Cerebellar cortex (tissue), 1 donor: Measurements from ENCODE around the gene CACTIN.
"Not testable (repeated sequence)": the region's sequence is repeated elsewhere in the genome, so short reads cannot be mapped to it uniquely, and the experiment has no call there.

Source experiments
- DNase-seq: peaks from one replicate; pipeline ENCODE4 v3.0.0-alpha.2; 2015; ENCODE audit warnings: low spot score

CACTIN gene

DNA sequence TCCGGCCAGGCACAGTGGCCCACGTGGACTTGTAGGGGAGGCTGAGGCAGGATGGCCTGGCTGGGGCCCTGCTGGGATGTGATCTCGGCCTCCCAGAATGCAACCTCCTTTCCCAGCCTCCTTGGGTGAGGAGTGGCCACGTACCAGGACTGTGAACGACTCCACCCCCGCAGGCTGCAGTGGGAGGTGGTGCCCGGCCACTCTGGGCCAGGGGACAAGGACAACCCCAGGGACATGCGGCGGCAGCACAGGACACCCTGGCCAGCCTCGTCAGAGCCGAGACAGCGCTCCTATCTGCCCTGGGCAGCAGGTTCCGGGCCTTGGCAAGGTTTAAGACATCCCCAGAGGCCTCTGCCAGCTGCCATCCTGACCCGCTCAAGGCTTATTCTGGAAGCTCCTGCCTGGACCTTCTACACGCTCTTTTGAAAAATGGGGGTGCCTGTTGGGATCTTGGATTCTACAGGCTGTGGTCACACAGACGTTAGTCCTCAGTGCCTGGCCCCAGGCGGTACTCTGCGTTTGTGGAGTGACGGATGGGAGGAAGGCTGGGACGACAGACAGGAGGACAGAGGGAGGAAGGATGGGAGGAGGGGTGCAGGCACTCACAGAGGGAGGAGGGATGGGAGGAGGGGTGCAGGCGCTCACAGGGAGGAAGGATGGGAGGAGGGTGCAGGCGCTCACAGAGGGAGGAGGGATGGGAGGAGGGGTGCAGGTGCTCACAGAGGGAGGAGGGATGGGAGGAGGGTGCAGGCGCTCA lies 19.9 kb upstream of the CACTIN start:
- DNase-seq, result no peak

DNA sequence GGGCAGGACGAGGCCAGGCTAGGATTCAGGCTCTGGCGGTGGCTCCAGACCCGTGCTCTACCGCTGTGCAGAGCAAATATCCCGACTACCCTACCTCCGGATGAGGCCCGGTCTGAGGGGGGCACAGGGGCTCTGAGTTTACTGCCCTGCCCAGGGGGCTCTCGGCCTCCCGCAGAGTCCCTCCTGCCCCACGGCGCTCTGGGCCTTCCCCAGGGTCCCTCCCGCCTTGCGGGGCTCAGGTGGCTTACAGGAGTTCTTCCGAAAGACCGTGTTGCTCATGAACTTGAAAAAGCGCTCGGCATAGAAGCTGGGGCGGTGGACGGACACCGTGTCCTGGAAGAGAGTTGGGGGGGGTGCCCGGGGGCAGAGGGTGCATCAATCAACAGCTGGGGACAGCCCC lies 19.1 kb upstream of the CACTIN start:
- DNase-seq, result no peak

DNA sequence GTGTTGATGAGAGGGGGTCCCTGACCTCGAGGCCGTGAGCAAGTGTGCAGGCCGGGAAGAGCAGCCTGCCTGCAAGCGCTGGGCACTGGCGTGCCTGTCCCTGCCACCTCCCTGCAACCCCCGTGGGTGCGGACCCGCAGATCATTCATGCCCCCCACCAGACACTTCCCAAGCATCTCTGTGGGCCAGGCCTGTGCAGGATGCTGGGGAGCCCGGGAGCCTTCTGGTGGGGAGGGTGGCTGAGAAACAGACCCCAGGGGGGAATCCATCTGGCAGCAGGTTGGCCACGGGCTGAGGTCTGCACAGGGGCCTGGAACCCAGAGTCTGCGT lies 18.4 kb upstream of the CACTIN start:
- DNase-seq, result no peak

DNA sequence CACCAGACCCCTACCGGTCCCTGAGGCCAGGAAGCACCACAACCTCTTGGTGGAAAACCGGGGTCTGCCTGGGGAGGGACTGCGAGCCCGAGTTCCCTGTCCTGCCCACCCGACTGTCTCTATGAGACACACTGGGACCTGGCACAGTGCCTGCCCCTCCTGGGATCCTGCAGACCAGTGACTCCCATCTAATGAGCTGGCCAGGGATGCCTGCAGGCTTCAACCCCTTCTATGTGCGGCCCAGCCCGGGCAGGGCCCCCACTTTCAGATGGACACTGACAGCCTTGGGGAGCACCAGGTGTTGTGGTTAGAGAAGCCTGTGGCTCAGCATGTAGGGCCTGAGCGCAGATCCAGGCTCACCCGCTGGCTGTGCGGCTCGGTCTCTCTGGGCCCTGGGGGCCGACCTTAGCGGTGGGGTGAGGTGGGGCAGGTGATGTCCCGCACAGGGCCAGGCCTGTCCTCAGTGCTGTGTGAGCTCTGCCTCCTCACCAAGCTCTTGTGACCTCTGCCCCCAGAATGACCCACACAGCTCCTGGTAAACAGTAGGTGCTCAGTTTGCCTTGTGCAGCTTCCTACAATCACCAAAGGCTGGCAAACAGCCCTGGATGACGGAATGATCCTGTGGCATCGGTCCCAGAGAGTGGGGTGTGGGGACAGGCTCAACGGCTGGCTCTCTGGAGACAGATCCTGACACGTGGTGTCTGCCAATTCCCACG lies 17.9 kb upstream of the CACTIN start:
- peak; percentile 81 for DNase-seq

DNA sequence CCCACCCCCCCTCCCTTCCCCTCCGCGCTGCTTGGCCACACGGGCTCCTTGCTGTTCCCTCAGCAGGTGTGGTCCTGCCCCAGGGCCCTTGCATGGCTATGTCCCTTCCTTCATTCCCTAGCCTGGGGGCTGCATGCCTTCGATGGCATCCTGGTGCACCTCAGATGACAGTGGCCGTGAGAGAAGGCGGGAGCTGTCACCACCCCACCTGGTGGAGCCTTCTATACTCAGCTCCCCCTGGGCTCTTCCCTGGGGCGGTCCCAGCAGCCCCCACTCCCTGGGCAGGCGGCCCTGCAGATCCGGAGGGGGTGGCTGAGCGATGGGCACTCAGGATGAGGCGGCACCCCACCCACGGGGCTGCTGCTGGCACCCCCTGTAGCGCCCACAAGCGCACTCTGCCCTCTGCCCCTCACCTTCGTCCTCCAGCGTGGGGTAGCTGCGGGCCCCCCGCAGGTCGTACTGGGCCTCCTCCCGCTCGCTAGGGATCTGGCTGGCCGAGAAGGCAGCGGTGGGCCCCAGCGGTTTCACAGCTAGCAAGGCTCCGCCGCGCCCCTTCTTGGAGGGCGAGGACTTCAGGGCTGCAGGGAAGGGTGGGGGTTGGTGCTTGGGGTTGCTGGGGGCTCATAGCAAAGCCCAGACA lies 17.2 kb upstream of the CACTIN start:
- no peak for DNase-seq

DNA sequence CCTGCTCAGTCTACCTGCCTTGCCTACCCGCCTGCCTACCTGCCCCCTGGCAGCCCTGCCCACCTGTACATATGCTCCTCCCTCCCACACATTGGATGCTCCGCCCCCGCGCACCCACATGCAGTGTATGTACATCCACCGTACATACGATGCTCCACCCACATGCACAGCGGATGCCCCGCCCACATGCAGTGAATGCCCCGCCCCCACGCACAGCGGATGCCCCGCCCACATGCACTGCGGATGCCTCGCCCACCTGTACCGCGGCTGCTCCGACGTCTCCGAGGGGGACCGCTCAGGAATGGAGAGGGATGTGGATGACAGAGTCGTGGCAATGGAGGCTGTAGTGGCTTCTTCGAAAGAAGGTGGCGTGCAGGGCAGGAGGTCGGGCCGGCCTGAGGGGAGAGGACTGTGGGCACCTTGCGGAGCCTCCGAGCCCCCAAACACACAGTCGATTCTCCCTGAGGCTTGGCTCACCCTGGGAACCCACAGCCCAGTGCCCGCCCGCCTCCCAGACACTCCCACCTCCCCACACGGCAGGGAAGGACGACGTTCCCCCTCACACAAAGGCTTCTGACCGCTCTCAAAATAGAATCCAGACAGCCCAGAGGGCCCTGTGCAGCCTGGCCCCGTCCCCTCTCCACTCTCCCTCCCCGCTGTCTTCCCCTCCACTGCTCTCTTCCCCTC lies 16.5 kb upstream of the CACTIN start:
- no peak for DNase-seq

DNA sequence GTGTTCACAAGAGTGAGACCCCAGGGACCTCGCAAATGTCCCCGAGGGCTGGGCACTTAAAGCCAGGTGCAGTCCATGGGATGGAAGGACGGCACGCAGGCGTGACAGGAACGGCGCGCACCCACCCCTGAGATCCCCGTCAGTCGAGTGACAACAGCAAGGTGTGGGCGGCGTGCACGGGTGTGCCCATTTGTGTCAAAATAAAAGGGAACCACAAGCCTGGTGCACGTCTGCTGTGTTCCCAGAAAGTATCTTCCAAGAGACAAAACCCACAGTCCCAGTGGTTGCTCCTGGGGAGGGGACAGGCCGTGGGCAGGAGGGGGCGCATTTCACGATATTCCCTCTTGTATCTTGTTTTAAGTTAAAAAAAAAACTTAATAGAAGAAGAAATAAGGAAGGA lies 15.7 kb upstream of the CACTIN start:
- DNase-seq, result no peak

DNA sequence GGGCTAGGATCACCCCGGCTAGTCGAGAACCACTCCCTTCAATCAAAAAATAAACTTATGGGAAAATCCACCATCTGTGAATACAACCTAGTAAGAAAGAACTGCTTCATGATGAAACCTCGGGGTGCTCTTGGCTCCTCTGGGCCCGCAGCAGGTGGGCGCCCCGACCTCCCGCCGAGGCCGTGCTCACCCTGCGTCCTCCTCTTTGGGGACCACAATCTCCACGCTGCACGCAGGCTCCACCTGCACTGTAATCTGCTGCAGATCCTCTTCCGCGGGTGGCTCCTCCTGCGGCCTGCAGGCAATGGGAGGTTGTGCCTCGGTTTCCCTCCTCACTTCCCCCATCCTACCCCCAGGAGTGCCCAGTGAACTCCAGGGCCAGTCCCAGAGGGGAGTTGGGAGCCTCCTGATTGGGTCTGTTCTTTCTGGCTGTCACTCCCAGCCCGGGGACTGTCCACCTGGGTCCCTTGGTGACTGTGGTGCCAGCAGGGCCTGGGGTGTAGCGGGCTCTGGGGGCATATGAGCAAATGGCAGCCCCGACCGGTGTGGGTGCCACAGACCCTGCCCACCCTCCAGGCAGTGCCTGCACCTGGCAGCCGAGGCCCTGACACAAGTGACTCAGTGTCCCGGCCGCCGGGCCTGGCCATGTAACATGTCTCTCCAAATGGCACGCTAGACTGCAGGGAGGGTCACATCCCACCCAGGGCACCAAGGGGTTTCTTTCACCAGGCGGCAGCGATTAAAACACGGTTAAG lies 15.1 kb upstream of the CACTIN start:
- DNase-seq, result no peak

DNA sequence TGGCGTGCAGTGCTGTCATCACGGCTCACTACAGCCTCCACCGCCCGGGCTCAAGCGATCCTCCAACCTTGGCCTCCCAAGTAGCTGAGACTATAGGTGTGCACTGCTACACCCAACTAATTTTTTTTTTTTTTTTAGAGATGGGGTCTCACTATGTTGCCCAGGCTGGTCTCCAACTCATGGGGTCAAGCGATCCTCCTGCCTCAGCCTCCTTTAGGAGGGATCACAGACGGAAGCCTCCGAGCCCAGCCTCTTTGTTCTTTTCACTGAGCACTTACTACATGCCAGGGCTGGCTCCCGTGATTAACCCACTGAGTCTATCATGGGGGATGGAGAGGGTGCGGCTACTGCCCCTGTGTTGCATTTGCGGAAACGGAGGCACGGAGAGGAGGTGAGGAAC lies 12.9 kb upstream of the CACTIN start:
- DNase-seq, result no peak

DNA sequence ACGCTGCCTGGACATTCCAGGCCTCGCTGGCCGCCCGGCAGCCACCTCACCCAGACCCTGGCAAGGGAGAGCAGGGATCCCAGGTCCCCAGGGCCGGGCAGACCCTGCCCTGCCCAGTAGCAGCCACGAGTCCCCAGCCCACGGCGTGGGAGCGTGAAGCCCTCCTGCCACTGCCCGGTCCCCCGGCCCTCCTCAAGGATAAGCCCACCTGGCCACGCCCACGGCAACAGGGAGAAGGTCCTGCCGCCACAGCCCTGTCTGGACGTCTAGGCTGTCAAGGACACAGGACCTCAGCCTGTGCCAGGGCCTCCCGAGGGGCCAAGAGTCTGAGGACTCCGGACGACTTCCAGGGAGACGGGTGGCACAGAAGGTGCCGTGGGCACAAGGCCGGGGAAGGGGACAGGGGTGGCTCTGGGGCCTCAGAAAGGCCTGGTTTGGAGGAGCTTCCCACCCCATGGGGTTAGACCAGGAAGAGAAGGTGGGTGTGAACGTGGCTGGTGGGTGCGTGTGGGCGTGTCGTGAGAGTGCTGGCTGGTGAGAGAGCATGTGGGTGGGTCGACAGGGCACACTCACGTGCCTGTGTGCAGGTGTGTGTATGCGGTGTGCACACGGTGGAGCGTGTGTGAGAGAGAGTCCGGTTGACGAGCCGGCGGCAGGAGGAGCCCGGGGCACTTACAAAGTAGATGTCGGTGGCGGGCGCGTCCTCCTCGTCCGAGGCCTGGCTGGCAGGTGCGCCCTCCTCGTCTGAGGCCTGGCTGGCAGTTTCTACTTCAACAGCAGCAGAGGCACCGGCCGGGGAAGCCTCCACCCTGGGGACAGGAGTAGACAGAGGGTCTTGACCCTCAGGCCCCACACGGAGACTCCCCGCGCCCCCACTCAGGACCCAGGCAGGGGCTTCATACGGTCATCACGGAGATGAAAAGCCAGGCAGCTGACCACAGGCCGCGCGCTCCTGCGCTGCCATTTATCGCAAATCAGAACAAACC lies 11.9 kb upstream of the CACTIN start:
- no peak for DNase-seq

DNA sequence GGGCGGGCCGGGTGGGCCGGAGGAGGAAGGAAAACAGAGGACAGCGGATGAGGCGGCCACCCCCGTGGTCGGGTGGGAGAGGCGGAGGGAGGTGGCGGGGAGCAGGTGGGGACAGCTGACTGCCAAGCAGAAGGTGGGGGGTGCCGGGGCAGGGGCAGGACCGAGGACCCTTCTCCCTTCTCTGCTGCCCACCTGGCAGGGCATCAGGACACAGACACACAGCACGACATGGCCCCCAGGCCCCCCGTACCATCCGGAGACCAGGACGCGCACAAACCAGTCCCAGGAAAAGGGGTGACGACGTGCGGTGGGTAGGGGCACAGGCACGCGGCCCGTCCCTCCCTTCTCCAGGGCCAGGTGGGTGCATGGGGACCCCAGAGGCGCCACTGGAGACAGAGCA lies 11.0 kb upstream of the CACTIN start:
- no peak for DNase-seq

DNA sequence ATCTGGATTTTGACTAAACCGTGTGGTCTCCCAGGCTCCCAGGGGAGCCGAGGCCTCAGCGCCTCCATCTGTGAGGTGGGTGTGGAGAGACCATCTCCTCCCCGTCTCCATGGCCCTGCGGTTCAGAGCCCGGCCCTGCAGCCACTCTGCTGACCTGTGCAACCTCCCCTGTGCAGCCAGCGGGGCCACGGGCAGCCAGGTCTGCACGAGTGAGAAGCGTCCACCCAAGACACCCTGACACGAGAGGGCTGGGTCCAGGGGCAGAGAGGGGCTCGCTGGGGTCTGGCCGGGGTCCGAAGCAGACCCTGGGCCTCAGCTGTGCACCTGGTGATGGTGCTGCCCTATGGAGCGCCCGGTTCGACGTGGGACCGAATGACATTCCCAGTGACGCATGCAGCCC lies 10.4 kb upstream of the CACTIN start:
- no peak for DNase-seq

DNA sequence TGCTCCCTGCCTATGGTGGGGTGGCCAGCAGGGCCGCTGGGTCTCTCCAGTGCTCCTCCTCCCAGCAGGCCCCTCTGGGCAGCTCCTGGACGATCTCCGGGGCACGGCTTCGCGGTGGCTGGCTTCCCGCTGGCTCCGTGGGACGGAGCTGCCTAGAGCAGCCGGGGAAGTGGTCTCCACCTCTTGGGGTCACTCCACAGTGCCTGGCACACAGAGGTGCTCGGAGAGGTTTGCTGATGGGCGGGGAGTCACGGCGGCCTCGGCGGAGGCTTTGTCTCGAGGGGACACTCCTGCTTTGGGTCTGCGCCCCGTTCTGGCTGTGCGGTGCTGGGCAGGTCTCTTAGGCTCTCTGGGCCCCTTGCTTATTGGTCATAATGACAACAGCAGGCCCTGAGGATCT lies 9.9 kb upstream of the CACTIN start:
- no peak for DNase-seq

DNA sequence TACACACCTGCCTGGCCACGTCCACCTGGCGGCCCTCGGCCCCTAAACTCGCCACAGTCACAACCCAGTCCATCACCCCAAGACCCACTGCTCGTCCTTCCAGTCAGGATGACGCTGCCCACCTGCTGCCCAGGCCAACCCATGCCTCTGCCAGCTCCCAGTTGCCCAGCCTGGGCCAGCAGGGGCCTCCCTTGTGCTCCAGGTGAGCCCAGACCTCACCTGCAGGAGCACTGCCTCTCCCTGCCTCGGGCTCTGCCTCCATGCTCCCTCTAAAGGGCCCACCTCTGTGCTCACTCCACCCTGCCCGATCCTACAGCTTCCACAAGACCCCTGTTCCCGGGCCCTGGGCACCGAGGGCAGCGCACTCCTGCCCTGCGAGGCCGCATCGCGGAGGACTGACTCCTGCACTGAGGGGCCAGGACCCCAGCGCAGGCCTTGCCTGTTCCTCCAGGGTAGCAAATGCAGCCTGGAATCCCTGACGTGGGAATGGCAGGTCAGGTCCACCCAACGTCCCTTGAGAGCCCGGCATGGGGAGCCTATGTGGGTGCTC lies 8.0 kb upstream of the CACTIN start:
- DNase-seq, result no peak

DNA sequence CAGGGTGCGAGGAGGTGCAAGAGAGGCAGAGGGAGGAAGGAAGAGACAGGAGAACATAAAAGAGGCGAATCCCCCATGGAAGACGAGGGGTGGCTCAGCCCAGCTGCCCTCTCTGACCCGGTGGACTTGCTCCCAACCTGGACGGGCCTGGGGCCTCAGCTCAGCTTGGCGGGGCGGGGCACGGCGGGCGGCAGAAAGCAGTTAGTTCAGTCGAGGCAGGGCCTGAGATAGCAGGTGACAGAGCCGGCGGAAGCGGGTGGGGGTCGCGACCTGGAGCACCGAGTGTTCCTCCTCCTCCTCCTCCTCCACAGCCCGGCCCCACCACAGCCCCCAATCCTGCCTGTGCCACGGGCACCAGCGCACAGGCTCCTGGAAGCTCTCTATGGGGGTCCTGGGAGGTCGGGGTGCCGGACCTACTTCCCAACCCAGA lies 7.0 kb upstream of the CACTIN start:
- DNase-seq, result no peak

DNA sequence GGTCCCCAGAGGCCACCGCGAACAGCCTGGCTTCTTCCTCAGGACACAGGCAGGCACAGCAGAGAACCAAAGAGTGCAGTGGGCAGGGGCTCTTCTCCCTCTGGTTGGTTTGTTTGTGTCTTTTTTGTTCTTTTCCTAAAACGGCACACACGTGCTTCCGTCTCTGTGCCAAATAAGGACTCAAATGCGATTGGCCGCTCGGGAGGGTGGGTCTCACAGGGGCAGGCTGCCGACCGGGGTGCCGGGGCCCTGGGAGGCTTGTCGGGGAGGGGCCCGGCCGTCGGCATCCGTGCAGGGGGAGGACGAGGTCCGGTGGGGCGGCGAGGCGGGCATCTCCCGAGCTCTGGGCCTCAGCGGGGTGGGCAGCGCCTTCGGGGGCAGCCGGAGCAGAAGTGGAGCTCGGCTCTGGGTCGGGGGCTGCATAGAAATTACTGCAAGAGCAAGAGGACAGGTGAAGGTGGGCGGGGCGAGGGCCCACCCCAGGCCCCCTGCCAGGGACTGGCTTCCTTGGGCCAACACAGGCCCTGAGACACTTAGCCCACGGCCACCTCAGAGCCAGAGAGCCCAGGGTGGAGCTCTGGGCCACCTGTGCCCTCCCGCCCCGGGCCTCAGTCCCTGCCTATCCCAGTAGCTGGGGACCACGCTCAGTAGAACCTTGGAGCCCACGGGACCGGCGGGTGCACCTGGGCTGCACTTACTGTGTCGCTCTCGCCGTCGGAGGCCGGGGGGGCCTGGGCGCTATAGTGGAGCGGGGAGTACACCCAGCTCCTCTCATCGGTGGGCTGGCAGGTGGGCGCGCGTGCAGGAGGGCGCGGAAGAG lies 6.4 kb upstream of the CACTIN start:
- no peak for DNase-seq

DNA sequence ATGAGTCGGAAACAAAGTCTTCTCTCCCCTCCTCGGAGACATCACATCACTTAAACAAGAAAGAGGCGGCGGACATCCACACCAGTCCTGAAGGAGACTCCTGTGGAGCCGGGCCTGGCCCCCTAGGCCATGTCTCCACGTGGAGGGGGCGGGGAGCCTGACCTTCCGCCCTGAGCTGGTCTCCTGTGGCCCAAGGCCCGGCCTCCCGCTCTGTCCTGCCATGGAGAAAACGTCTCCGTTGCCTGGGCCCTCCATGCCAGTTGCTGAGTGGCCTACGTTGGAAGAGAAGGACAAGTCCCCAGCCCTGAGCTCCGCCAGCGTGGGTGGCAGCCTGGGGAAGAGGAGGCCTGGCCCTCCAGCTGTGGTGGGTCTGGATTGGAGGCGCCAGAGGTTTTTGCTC lies 5.5 kb upstream of the CACTIN start:
- DNase-seq, result no peak

DNA sequence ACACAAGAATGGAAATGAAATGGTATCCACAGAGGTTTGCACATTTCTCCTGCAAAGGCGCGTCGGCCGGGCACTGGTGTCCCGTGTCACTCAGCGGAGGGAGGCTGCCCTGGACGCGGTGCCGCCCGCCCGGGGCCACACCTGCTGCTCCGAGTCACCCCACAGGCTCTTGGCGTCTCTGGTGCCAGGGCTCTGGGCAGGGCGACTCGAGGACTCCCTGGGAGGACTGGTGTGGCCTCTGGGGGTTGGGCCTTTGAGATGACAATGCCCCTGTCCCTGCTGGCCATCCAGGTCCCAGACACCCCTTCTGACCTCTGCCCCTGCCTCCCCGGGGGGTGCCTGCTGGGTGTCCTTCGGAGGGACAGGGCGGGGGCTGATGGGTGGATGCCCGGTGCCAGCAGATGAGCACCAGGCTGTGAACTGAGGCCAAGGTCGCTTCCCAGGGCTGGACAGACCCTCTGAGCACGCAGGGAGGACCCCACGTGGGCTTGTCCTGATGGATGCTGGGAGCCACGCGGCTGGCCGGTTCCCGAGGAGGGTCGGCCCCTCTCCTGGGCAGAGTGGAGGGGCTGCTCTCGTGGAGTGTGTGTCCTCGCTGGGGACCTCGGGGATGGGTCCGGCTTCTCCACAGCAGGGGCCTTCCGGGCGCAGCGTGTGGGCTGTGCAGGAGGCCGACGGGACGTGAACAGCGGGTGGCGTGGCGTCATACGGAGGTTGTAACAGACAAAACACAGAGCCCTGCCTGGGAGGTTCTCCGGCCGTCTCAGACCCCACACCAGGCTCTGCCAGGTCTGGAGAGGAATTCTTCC lies 4.7 kb upstream of the CACTIN start:
- DNase-seq, result no peak

DNA sequence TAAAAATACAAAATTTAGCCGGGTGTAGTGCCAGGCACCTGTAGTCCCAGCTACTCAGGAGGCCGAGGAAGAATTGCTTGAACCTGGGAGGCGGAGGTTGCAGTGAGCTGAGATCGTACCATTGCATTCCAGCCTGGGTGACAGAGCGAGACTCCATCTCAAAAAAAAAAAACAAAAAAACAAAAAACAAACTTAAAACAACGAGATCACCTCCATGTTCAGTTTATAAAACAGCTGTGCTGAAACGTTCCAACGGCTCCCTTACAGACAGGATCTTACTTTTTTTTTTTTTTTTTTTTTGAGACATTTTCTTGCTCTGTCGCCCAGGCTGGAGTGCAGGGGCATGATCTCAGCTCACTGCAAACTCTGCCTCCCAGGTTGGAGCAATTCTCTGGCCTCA lies 2.2 kb upstream of the CACTIN start:
- not testable (repeated sequence) for DNase-seq
